HG02852 (cell line): ENCODE data around the gene COX4I1.
"Not testable (repeated sequence)": the region's sequence is repeated elsewhere in the genome, so short reads cannot be mapped to it uniquely, and the experiment has no call there.

ENCODE experiments used
- ATAC-seq: cut with Tn5 transposase; IDR thresholded peaks from one replicate; pipeline ENCODE4 v1.9.1; 2021; ENCODE audit warnings: mild to moderate bottlenecking, moderate library complexity; ENCODE audit not compliant: unreplicated experiment

COX4I1 gene

GRCh38 chr16:85798283-85798776, 1.2 kb upstream of the COX4I1 start:
- ATAC-seq, result no peak

DNA sequence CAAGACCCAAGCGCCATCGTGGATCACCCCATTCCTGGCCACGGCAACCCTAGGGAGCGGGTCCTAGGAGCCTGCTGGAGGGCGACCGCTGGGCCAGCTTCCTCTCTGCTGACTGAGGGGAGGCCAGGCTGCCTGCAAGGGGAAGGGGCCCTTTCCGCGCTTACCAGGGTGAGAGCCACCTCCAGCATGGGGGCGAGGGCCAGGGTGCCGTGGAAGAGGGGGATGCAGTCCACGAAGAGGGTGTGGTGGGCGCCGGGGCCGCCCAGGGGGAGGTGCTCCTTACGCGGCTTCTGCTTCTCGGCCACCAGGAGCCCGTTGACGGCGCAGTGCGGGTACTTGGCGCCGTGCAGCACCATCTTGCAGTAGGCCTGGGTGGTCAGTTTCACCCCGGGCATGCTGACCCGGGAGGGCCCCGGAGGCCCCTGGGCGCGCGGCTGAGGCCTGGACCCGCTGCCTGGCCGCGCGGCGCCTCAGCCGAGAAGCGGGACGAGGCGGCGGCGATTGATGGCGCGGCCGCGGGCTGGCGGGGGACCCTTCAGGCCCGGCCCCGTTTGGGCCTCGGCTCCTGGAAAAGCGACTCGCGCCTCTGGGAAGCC, 496 bp upstream of the COX4I1 start:
- ATAC-seq, result peak; percentile 27

DNA sequence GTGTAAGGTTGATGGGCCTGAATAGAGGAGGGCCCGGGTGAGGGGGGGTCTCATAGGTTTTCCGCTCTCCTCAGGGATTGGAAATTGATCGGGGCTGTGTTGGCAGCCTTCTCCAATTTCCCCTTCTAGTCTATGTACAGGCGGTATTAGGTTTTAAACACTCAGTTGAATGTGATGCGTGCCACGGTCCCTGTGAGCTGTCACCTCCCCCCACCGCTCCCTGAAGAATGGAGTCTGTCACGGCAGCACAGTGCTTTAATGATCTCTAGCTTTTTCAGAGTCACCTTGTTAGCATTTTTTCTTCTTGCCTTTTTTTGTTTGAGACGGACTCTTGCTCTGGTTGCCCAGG, 800 bp downstream of the COX4I1 start:
- ATAC-seq, result peak; percentile 9

DNA sequence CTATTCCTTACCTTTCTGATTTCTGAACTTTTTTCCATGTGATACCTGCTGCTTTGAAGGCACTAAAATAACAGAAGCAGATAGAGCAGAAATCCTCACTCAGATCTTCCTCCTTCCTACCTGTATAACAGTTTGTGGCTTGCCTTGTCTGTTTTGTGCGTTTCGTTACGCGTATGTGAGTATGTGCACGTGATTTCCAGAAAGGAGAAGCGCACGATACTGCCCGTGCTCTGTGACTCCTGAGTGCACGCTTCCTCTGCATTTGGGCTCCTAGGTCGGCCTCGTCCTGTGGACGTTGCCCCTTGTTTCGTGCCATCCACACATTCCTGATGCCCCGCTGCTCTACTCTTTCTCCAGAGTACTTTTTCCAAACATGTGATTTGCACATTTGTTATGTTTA, 4.1 kb downstream of the COX4I1 start:
- no peak for ATAC-seq

DNA sequence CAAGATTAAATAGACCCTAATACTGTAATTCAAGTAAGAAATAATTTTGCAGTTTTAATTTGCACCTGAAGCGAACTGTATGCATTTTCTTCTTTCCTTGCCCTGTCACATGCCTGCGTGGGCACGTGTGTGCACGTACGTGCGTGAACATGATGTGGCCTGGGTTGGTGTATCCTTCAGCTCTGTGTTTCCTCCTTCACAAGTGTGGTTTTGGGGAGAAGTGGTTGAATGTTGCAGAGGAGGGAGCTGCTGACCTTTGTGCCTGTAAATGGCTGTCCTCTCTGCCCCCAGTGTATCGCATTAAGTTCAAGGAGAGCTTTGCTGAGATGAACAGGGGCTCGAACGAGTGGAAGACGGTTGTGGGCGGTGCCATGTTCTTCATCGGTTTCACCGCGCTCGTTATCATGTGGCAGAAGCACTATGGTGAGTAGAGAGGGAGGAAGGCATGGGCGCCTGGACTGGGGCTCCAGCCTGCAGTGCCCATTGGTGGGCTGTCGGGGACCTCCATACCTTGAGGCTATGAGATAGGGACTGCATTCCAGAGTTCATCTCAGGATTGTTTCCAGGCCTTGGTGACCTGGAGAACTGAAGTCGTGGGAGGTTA, 6.0 kb downstream of the COX4I1 start:
- ATAC-seq, result no peak

DNA sequence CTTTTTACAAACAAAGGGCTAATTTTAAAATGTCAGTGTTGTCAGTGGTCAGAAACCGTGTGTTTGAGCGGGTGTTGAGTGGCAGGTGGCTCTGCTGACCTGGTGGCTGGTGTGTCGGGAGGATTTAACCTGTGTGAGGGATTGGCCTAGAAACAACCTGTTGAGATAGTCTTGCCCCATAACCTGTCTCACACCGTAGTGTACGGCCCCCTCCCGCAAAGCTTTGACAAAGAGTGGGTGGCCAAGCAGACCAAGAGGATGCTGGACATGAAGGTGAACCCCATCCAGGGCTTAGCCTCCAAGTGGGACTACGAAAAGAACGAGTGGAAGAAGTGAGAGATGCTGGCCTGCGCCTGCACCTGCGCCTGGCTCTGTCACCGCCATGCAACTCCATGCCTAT, 7.0 kb downstream of the COX4I1 start:
- ATAC-seq, result no peak

DNA sequence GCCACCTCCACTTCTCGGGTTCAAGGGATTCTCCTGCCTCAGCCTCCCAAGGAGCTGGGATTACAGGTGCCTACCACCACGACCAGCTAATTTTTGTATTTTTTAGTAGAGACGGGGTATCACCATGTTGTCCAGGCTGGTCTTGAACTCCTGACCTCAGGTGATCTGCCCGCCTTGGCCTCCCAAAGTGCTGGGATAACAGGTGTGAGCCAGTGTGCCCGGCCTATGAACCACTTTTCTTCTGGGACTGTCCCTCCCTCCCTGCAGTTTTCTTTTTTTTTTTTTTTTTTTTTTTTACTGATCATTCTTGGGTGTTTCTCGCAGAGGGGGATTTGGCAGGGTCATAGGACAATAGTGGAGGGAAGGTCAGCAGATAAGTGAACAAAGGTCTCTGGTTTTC, 7.8 kb downstream of the COX4I1 start:
- ATAC-seq, result not testable (repeated sequence)

GRCh38 chr16:85808104-85808503, 8.6 kb downstream of the COX4I1 start:
- ATAC-seq, result not testable (repeated sequence)

DNA sequence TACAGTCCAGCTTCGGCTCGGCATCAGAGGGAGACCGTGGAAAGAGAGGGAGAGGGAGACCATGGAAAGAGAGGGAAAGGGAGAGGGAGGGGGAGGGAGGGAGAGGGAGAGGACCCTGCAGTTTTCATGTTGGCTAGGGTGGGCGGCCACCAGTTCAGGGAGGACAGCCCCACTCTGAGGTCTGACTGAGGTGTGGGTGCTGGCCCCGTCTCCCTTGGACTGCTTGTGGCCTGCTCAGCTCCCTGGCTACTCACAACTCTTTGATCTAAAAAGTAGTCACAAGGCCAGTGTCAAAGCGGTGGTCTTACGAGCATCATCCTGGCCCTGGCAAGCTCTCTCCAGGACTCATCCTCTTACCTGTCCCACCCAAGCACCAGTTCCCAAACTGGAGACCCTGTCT, 9.4 kb downstream of the COX4I1 start:
- ATAC-seq, result no peak

DNA sequence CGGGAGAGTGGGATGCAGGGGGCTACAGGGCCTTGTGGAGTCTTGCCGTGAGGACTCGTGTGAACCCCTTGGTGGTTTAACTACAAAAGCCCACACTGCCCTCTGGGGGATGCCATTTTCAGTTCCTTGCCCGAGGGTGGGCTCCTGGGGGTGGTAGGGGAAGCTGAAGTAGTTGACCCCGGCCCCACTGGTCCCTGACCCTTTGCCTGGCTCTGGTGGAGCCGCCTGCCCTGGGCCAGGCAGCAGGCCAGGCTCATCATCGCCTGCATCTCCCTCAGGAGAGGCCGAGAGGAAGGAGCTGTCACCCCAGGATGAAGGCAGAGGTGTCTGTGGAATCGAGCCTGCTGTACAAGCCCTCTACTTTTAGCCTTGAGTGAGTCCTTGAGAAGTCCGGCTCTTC, 10.2 kb downstream of the COX4I1 start:
- ATAC-seq, result no peak

DNA sequence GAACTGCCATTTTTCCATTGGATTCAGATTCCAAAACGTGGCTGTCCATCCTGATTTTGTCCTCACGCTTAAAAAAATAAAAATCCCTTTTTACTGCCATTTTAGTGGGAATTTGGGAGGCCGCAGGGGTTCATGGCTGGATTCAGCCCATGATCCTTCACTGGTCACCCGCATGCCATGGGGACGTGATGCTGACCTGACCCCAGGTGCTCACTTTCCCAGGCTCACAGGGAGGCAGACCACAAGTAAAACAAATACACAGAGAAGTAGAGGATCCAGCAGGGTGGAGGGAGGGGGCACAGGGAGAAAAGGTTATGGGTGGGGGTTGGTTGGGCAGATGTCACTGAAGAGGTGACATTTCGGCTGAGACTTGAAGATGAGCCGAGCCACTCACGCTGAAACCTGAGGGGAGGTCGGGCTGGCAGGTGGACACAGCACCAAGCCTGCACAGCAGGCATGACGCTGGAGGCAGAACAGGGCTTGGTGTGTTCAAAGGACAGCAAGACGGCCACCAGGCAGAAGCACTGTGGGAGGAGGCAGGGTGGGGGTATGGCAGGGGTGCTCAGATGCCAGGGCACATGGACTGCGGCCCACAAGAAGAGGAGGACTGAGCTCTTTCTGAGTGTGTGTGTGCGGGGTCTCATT, 10.7 kb downstream of the COX4I1 start:
- ATAC-seq, result no peak

DNA sequence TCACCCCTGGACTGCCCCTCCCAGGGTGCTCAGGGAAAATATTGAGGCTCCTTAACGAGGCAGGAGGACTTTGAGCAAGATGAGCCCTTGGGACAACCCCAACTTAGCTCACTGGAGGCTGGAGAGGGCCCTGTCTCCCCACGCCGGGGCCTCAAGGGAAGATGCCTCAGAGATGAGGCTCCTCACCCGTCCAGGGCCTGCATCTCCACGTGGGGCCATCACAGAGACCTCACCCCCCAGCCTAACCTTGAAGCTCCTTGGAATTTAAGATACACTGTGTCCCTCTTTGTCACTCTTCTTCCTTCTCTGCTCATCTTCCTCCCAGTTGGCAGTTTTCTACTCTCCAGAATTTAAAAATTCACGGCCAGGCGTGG, 11.2 kb downstream of the COX4I1 start:
- ATAC-seq, result no peak

DNA sequence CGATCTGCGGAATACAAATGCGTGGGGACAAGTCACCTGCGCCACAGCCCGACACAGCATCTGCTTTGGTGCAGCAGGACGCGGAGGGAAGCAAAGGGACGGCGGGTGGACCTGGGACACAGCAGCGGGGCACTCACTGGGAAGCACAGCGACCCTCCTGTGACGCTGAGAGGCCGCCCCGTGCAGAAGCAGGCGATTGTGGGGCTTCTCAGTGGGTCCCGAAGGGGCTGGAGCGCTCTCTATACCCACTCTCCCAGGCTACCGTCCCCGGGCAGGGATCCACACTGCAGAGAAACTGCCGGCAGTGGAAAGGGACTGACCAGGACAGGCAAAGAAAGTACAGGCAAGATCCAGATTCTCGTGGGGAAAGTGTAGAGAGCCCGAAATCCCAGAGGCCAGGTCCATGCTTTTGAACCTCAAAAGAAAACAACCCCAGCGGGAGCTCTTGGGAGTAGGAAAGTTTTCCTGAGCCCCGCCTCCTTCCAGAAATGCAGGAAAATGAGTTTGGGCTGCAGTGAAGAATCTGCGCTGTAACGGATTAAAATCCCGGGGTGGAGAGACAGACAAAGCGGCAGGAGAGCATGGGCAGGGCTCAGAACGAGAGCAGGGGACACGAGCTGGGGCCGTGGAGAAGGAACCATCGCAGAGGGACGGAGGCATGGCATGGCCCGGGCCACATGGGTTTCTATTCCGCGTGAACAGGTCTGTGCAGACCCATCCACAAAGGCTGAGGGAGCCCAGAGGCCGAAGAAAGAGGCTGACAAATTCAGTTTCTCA, 12.7 kb downstream of the COX4I1 start:
- no peak for ATAC-seq

GRCh38 chr16:85812811-85813700, 13.6 kb downstream of the COX4I1 start:
- ATAC-seq, result no peak

GRCh38 chr16:85816159-85816558, 16.7 kb downstream of the COX4I1 start:
- no peak for ATAC-seq

- not testable (repeated sequence) for ATAC-seq
Measured at GRCh38 chr16:85817195-85817594, 17.7 kb downstream of the COX4I1 start.

GRCh38 chr16:85819245-85819644, 19.8 kb downstream of the COX4I1 start:
- peak; percentile 45 for ATAC-seq

- no peak for ATAC-seq
Measured at GRCh38 chr16:85819771-85820170, 20.3 kb downstream of the COX4I1 start.

DNA sequence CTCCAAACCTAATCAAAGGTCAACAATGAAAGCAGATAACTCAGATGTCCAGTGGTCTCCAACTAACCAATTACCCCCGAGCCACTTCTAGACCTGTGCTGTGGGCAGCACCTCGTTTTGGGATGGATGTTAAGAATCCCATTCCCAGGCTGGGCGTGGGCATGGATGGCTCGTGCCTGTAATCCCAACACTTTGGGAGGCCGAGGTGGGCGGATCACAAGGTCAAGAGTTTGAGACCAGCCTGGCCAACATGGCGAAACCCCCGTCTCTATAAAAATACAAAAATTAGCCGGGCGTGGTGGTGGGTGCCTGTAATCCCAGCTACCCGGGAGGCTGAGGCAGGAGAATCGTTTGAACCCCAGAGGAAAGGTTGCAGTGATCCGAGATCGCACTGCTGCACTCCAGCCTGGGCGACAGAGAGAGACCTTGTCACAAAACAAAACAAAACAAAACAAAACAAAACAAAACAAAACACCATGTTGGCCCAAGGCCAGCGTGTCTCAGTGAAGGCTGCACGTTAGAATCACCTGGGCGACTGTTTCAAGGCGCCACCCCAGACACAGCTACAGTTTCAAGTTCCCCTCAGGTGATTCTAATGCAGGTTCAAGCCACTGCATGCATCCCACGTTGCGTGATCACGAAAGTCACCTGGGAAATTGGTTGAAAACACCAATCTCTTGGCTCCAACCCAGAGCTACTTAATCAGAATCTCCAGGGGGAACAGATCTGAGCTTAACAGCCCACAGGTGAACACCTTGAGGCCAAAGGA, 21.3 kb downstream of the COX4I1 start:
- no peak for ATAC-seq
